WTC11 (cell line): ENCODE data around the gene NTSR1.

ENCODE experiments used
- CREB1 ChIP-seq: sonication (generic); formaldehyde crosslinking; IDR thresholded peaks from 2 replicates; pipeline ENCODE4 v1.8.0; 2023; ENCODE audit warnings: mild to moderate bottlenecking, missing genetic modification reagents
- ELF4 ChIP-seq: sonication (generic); formaldehyde crosslinking; IDR thresholded peaks from 2 replicates; pipeline ENCODE4 v1.8.1; 2022; ENCODE audit warnings: low read depth, mild to moderate bottlenecking, moderate library complexity, missing genetic modification reagents
- KAT7 ChIP-seq: sonication (generic); formaldehyde crosslinking; IDR thresholded peaks from 2 replicates; pipeline ENCODE4 v1.8.1; 2023; ENCODE audit warnings: missing genetic modification reagents, mild to moderate bottlenecking, borderline replicate concordance
- MYBL2 ChIP-seq: sonication (generic); formaldehyde crosslinking; IDR thresholded peaks from 2 replicates; pipeline ENCODE4 v1.8.1; 2023; ENCODE audit warnings: mild to moderate bottlenecking, moderate library complexity, missing genetic modification reagents
- SP1 ChIP-seq: sonication (generic); formaldehyde crosslinking; conservative IDR thresholded peaks from 2 replicates; pipeline ENCODE4 v1.8.1; 2022; ENCODE audit warnings: missing genetic modification reagents
- TF ChIP-seq, protein P1 (sequence below): fragments of 200-600 bp; IDR thresholded peaks from 2 replicates; pipeline ENCODE4 v1.8.0; 2022; ENCODE audit warnings: antibody characterized with exemption
- TF ChIP-seq, protein P2 (sequence below): sonication (generic); formaldehyde crosslinking; IDR thresholded peaks from 2 replicates; pipeline ENCODE4 v1.8.0; 2022; ENCODE audit warnings: mild to moderate bottlenecking, missing genetic modification reagents

DNA sequence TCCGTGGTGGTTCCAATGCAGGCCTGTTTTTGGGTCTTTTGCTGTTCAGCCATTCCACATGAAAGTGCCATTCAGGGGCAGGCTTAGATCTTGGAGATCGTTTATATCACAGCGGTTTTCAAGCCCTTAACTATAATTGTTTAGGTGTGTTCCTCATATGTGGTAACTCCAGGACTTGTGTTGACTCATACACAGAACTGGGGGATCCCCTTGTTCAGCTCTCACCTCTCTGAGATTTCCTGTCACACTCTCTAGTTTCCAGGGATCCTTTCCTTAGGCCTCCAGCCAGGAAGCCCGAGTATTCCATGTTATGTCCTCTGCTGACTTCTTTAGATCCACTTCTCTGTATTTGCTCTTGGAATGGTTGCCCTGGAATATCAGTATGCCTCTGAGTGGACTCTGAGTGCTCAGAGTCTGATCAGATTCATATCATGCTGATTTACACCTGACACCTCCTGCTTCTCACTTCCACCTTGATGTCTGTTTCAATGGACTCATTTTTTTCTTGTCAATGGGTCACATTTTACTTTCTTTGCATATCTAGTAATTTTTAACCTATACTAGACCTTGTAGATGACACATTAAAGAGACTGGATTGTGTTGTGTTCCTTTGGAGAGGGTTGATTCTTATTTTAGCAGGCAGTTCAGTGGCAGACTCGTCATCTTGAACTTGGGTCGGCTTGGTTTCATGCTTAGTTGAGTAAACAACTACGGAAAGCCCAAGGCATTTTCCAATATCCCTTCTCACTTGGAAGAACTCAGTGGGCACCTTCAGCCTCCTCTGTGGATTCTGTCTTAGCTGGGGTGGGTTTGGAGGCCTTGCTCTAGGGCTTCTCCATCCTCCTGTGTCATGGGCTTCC, 13.1 kb downstream of the NTSR1 start:
- TF ChIP-seq, protein P1, sequence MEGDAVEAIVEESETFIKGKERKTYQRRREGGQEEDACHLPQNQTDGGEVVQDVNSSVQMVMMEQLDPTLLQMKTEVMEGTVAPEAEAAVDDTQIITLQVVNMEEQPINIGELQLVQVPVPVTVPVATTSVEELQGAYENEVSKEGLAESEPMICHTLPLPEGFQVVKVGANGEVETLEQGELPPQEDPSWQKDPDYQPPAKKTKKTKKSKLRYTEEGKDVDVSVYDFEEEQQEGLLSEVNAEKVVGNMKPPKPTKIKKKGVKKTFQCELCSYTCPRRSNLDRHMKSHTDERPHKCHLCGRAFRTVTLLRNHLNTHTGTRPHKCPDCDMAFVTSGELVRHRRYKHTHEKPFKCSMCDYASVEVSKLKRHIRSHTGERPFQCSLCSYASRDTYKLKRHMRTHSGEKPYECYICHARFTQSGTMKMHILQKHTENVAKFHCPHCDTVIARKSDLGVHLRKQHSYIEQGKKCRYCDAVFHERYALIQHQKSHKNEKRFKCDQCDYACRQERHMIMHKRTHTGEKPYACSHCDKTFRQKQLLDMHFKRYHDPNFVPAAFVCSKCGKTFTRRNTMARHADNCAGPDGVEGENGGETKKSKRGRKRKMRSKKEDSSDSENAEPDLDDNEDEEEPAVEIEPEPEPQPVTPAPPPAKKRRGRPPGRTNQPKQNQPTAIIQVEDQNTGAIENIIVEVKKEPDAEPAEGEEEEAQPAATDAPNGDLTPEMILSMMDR = no peak
- TF ChIP-seq ELF4 (CRISPR knock-in tag) (no peak), SP1 (CRISPR knock-in tag) (no peak), KAT7 (CRISPR knock-in tag) (no peak), MYBL2 (CRISPR knock-in tag) (no peak), CREB1 (no peak)
- TF ChIP-seq, protein P2, sequence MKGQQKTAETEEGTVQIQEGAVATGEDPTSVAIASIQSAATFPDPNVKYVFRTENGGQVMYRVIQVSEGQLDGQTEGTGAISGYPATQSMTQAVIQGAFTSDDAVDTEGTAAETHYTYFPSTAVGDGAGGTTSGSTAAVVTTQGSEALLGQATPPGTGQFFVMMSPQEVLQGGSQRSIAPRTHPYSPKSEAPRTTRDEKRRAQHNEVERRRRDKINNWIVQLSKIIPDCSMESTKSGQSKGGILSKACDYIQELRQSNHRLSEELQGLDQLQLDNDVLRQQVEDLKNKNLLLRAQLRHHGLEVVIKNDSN = no peak
